ENCODE results near the gene MTERF1.
"Not testable (repeated sequence)": the region's sequence is repeated elsewhere in the genome, so short reads cannot be mapped to it uniquely, and the experiment has no call there.

Gene MTERF1

GRCh38 chr7:91865511-91865910 is 15.0 kb downstream of the MTERF1 start:
- Histone ChIP-seq H3K9me3 (ENCODE audit: control insufficient read depth, low read length) (no peaks in the 10 kb centered on the region), H3K27me3 (ENCODE audit: control insufficient read depth in 1 of 2, insufficient read depth in 1 of 2, low read length in 2 of 2) (no peaks in the 10 kb centered on the region), H2AFZ (ENCODE audit: low read depth, low read length) (no peak overlapping the region), H4K8ac (ENCODE audit: low read length) (no peak overlapping the region), H3K23ac (ENCODE audit: low read length in 2 of 2) (no peak overlapping the region), H4K91ac (ENCODE audit: low read length) (no peak overlapping the region), H2BK120ac (ENCODE audit: low read depth, low read length) (no peak overlapping the region), H3K4me1 (ENCODE audit: control insufficient read depth, insufficient read depth, low read depth, low read length) (no peaks in the 10 kb centered on the region), H3K14ac (ENCODE audit: low read length in 2 of 2) (no peak overlapping the region), H3K4me2 (ENCODE audit: low read length, poor library complexity, severe bottlenecking) (no peak overlapping the region), H2BK5ac (ENCODE audit: low read depth, low read length, poor library complexity, severe bottlenecking) (no peak overlapping the region), H2BK12ac (ENCODE audit: low read length in 2 of 2) (no peak overlapping the region), H3K4ac (ENCODE audit: low read depth in 1 of 2, low read length in 2 of 2) (no peak overlapping the region), H3K36me3 (ENCODE audit: control insufficient read depth in 1 of 2, insufficient read depth in 2 of 2, low read depth in 1 of 2, low read length in 2 of 2) (peaks cover 0 to 32% of the 10 kb centered on the region in 2 experiments), H2AK5ac (ENCODE audit: low read length, severe bottlenecking) (no peak overlapping the region), H3K9ac (ENCODE audit: low read length) (no peak overlapping the region), H3K18ac (ENCODE audit: low read depth in 1 of 2, low read length in 2 of 2) (no peak overlapping the region), H2BK15ac (ENCODE audit: low read depth, poor library complexity, severe bottlenecking) (no peak overlapping the region), H3K79me1 (replicated peaks; ENCODE audit: low read length, poor library complexity, severe bottlenecking) (peaks cover 4% of the 10 kb centered on the region), H3K27ac (ENCODE audit: low read length, poor library complexity, severe bottlenecking) (no peak overlapping the region), H3K4me3 (ENCODE audit: insufficient read depth in 1 of 2, low read depth in 1 of 2, low read length in 2 of 2) (no peak overlapping the region)
- no peak for DNase-seq
- no CpG with 5 or more reads among the region's 2 CpGs for WGBS

GRCh38 chr7:91864604-91865003 is 15.9 kb downstream of the MTERF1 start:
- H2BK15ac ChIP-seq (ENCODE audit: low read depth, poor library complexity, severe bottlenecking); H3K27ac ChIP-seq (ENCODE audit: low read length, poor library complexity, severe bottlenecking); H4K91ac ChIP-seq (ENCODE audit: low read length); H3K4me2 ChIP-seq (ENCODE audit: low read length, poor library complexity, severe bottlenecking); H2AK5ac ChIP-seq (ENCODE audit: low read length, severe bottlenecking); H3K14ac ChIP-seq (ENCODE audit: low read length in 2 of 2); H3K4me3 ChIP-seq (ENCODE audit: insufficient read depth in 1 of 2, low read depth in 1 of 2, low read length in 2 of 2); H4K8ac ChIP-seq (ENCODE audit: low read length); H3K9me3 ChIP-seq (ENCODE audit: control insufficient read depth, low read length); H3K4me1 ChIP-seq (ENCODE audit: control insufficient read depth, insufficient read depth, low read depth, low read length); DNase-seq; H3K4ac ChIP-seq (ENCODE audit: low read depth in 1 of 2, low read length in 2 of 2); H3K9ac ChIP-seq (ENCODE audit: low read length); H2AFZ ChIP-seq (ENCODE audit: low read depth, low read length); H3K23ac ChIP-seq (ENCODE audit: low read length in 2 of 2); H2BK5ac ChIP-seq (ENCODE audit: low read depth, low read length, poor library complexity, severe bottlenecking); H2BK12ac ChIP-seq (ENCODE audit: low read length in 2 of 2); H3K18ac ChIP-seq (ENCODE audit: low read depth in 1 of 2, low read length in 2 of 2); H2BK120ac ChIP-seq (ENCODE audit: low read depth, low read length); H3K27me3 ChIP-seq (ENCODE audit: control insufficient read depth in 1 of 2, insufficient read depth in 1 of 2, low read length in 2 of 2); H3K79me1 ChIP-seq (replicated peaks; ENCODE audit: low read length, poor library complexity, severe bottlenecking): not testable (repeated sequence)
- peaks cover 0 to 32% of the 10 kb centered on the region in 2 experiments for H3K36me3 ChIP-seq (ENCODE audit: control insufficient read depth in 1 of 2, insufficient read depth in 2 of 2, low read depth in 1 of 2, low read length in 2 of 2)

GRCh38 chr7:91864070-91864469 is 16.4 kb downstream of the MTERF1 start:
- H3K4me2 ChIP-seq (ENCODE audit: low read length, poor library complexity, severe bottlenecking): no peak overlapping the region
- H3K27me3 ChIP-seq (ENCODE audit: control insufficient read depth in 1 of 2, insufficient read depth in 1 of 2, low read length in 2 of 2): no peaks in the 10 kb centered on the region
- H2BK120ac ChIP-seq (ENCODE audit: low read depth, low read length): no peak overlapping the region
- no peaks in the 10 kb centered on the region for H3K4me1 ChIP-seq (ENCODE audit: control insufficient read depth, insufficient read depth, low read depth, low read length)
- no peaks in the 10 kb centered on the region for H3K9me3 ChIP-seq (ENCODE audit: control insufficient read depth, low read length)
- H2AFZ ChIP-seq (ENCODE audit: low read depth, low read length): no peak overlapping the region
- DNase-seq: no peak
- H2BK12ac ChIP-seq (ENCODE audit: low read length in 2 of 2): no peak overlapping the region
- no peak overlapping the region for H3K4me3 ChIP-seq (ENCODE audit: insufficient read depth in 1 of 2, low read depth in 1 of 2, low read length in 2 of 2)
- H2AK5ac ChIP-seq (ENCODE audit: low read length, severe bottlenecking): no peak overlapping the region
- H3K23ac ChIP-seq (ENCODE audit: low read length in 2 of 2): no peak overlapping the region
- H3K36me3 ChIP-seq (ENCODE audit: control insufficient read depth in 1 of 2, insufficient read depth in 2 of 2, low read depth in 1 of 2, low read length in 2 of 2): peaks cover 0 to 32% of the 10 kb centered on the region in 2 experiments
- H4K91ac ChIP-seq (ENCODE audit: low read length): no peak overlapping the region
- H3K14ac ChIP-seq (ENCODE audit: low read length in 2 of 2): no peak overlapping the region
- H2BK5ac ChIP-seq (ENCODE audit: low read depth, low read length, poor library complexity, severe bottlenecking): no peak overlapping the region
- WGBS: 100% methylated on average over 6 of the region's 6 CpGs
- H4K8ac ChIP-seq (ENCODE audit: low read length): no peak overlapping the region
- H3K18ac ChIP-seq (ENCODE audit: low read depth in 1 of 2, low read length in 2 of 2): no peak overlapping the region
- H3K79me1 ChIP-seq (replicated peaks; ENCODE audit: low read length, poor library complexity, severe bottlenecking): peaks cover 4% of the 10 kb centered on the region
- no peak overlapping the region for H2BK15ac ChIP-seq (ENCODE audit: low read depth, poor library complexity, severe bottlenecking)
- no peak overlapping the region for H3K9ac ChIP-seq (ENCODE audit: low read length)
- H3K27ac ChIP-seq (ENCODE audit: low read length, poor library complexity, severe bottlenecking): no peak overlapping the region
- no peak overlapping the region for H3K4ac ChIP-seq (ENCODE audit: low read depth in 1 of 2, low read length in 2 of 2)

GRCh38 chr7:91852263-91852741 is 28.2 kb downstream of the MTERF1 start:
- Histone ChIP-seq H3K4me3 (ENCODE audit: insufficient read depth in 1 of 2, low read depth in 1 of 2, low read length in 2 of 2) (no peak overlapping the region), H3K9me3 (ENCODE audit: control insufficient read depth, low read length) (peaks cover 7% of the 10 kb centered on the region), H4K8ac (ENCODE audit: low read length) (no peak overlapping the region), H2BK120ac (ENCODE audit: low read depth, low read length) (no peak overlapping the region), H2AK5ac (ENCODE audit: low read length, severe bottlenecking) (no peak overlapping the region), H3K27me3 (ENCODE audit: control insufficient read depth in 1 of 2, insufficient read depth in 1 of 2, low read length in 2 of 2) (no peaks in the 10 kb centered on the region), H2BK12ac (ENCODE audit: low read length in 2 of 2) (no peak overlapping the region), H2AFZ (ENCODE audit: low read depth, low read length) (no peak overlapping the region), H4K91ac (ENCODE audit: low read length) (no peak overlapping the region), H3K27ac (ENCODE audit: low read length, poor library complexity, severe bottlenecking) (no peak overlapping the region), H3K4me1 (ENCODE audit: control insufficient read depth, insufficient read depth, low read depth, low read length) (no peaks in the 10 kb centered on the region), H3K23ac (ENCODE audit: low read length in 2 of 2) (no peak overlapping the region), H3K4ac (ENCODE audit: low read depth in 1 of 2, low read length in 2 of 2) (no peak overlapping the region), H3K9ac (ENCODE audit: low read length) (no peak overlapping the region), H2BK5ac (ENCODE audit: low read depth, low read length, poor library complexity, severe bottlenecking) (no peak overlapping the region), H3K14ac (ENCODE audit: low read length in 2 of 2) (no peak overlapping the region), H3K79me1 (replicated peaks; ENCODE audit: low read length, poor library complexity, severe bottlenecking) (peaks cover 13% of the 10 kb centered on the region), H3K18ac (ENCODE audit: low read depth in 1 of 2, low read length in 2 of 2) (no peak overlapping the region), H3K4me2 (ENCODE audit: low read length, poor library complexity, severe bottlenecking) (no peak overlapping the region), H3K36me3 (ENCODE audit: control insufficient read depth in 1 of 2, insufficient read depth in 2 of 2, low read depth in 1 of 2, low read length in 2 of 2) (peaks cover 0 to 3% of the 10 kb centered on the region in 2 experiments), H2BK15ac (ENCODE audit: low read depth, poor library complexity, severe bottlenecking) (no peak overlapping the region)
- peak; percentile 7 for DNase-seq
